Measurements from ENCODE around the gene HELLS. TPM values are rescaled to one million over a fixed set of nuclear protein-coding genes. Genes with fewer than 3 reads are reported as not detected.

The HELLS gene
- total RNA-seq, 1 experiment from 2014 or later = 181 TPM

GRCh38 chr10:94617389-94617944, 71.9 kb downstream of the HELLS start:
- no peaks in the 10 kb centered on the region for H3K36me3 ChIP-seq (ENCODE audit: insufficient read depth, low read length, poor library complexity, severe bottlenecking)
- TF ChIP-seq CTCF (conservative IDR thresholded peaks at IDR 0.05; ENCODE audit: low read depth, low read length) = no peak
- no peak for TF ChIP-seq EZH2 (IDR thresholded peaks at IDR 0.05; ENCODE audit: borderline replicate concordance, low read depth, low read length, poor library complexity, severe bottlenecking)
- H3K27ac ChIP-seq (ENCODE audit: low read depth, low read length, poor library complexity, severe bottlenecking) = no peak overlapping the region
- no peaks in the 10 kb centered on the region for H3K4me1 ChIP-seq (ENCODE audit: insufficient read depth, low read length, poor library complexity, severe bottlenecking)
- CTCF ChIA-PET = no interaction called here
- POLR2A ChIA-PET (ENCODE audit: low non-redundant PET) = no interaction called here
- no peak overlapping the region for H3K4me3 ChIP-seq (ENCODE audit: low read depth, low read length, poor library complexity, severe bottlenecking)
- no peaks in the 10 kb centered on the region for H3K27me3 ChIP-seq (replicated peaks; ENCODE audit: insufficient read depth, low read depth, low read length, poor library complexity)
- intact Hi-C loops (cut with micrococcal nuclease; ENCODE audit: unreplicated experiment) = no loop called here
- no peak for DNase-seq (ENCODE audit: low spot score)
- no TSS peak for BruUV-seq (replicated peaks)
- H3K9me3 ChIP-seq (ENCODE audit: low read depth, low read length, poor library complexity, severe bottlenecking) = no peaks in the 10 kb centered on the region

GRCh38 chr10:94622666-94623205, 77.1 kb downstream of the HELLS start:
- POLR2A ChIA-PET (ENCODE audit: low non-redundant PET) = no interaction called here
- intact Hi-C loops (cut with micrococcal nuclease; ENCODE audit: unreplicated experiment) = no loop called here
- Histone ChIP-seq H3K4me1 (ENCODE audit: insufficient read depth, low read length, poor library complexity, severe bottlenecking) (no peaks in the 10 kb centered on the region), H3K4me3 (ENCODE audit: low read depth, low read length, poor library complexity, severe bottlenecking) (no peak overlapping the region), H3K9me3 (ENCODE audit: low read depth, low read length, poor library complexity, severe bottlenecking) (no peaks in the 10 kb centered on the region), H3K36me3 (ENCODE audit: insufficient read depth, low read length, poor library complexity, severe bottlenecking) (no peaks in the 10 kb centered on the region), H3K27me3 (replicated peaks; ENCODE audit: insufficient read depth, low read depth, low read length, poor library complexity) (no peaks in the 10 kb centered on the region), H3K27ac (ENCODE audit: low read depth, low read length, poor library complexity, severe bottlenecking) (no peak overlapping the region)
- TF ChIP-seq CTCF (conservative IDR thresholded peaks at IDR 0.05; ENCODE audit: low read depth, low read length) (no peak), EZH2 (IDR thresholded peaks at IDR 0.05; ENCODE audit: borderline replicate concordance, low read depth, low read length, poor library complexity, severe bottlenecking) (no peak)
- BruUV-seq (replicated peaks) = no TSS peak
- CTCF ChIA-PET = no interaction called here
- DNase-seq (ENCODE audit: low spot score) = no peak

GRCh38 chr10:94623572-94623971, 78.0 kb downstream of the HELLS start:
- Histone ChIP-seq H3K27ac (ENCODE audit: low read depth, low read length, poor library complexity, severe bottlenecking) (no peak overlapping the region), H3K4me1 (ENCODE audit: insufficient read depth, low read length, poor library complexity, severe bottlenecking) (no peaks in the 10 kb centered on the region), H3K36me3 (ENCODE audit: insufficient read depth, low read length, poor library complexity, severe bottlenecking) (no peaks in the 10 kb centered on the region), H3K4me3 (ENCODE audit: low read depth, low read length, poor library complexity, severe bottlenecking) (no peak overlapping the region), H3K27me3 (replicated peaks; ENCODE audit: insufficient read depth, low read depth, low read length, poor library complexity) (no peaks in the 10 kb centered on the region), H3K9me3 (ENCODE audit: low read depth, low read length, poor library complexity, severe bottlenecking) (no peaks in the 10 kb centered on the region)
- ChIA-PET POLR2A (ENCODE audit: low non-redundant PET) (no interaction called here), CTCF (no interaction called here)
- DNase-seq (ENCODE audit: low spot score) = no peak
- no peak for TF ChIP-seq EZH2 (IDR thresholded peaks at IDR 0.05; ENCODE audit: borderline replicate concordance, low read depth, low read length, poor library complexity, severe bottlenecking)
- TF ChIP-seq CTCF (conservative IDR thresholded peaks at IDR 0.05; ENCODE audit: low read depth, low read length) = no peak
- no TSS peak for BruUV-seq (replicated peaks)
- intact Hi-C loops (cut with micrococcal nuclease; ENCODE audit: unreplicated experiment) = no loop called here
